HG03442 (cell line): ENCODE data around the gene UBE2QL1.

Source experiments
- ATAC-seq: cut with Tn5 transposase; IDR thresholded peaks from one replicate; pipeline ENCODE4 v1.9.1; 2021; ENCODE audit warnings: mild to moderate bottlenecking, moderate library complexity; ENCODE audit not compliant: unreplicated experiment

The UBE2QL1 gene

DNA sequence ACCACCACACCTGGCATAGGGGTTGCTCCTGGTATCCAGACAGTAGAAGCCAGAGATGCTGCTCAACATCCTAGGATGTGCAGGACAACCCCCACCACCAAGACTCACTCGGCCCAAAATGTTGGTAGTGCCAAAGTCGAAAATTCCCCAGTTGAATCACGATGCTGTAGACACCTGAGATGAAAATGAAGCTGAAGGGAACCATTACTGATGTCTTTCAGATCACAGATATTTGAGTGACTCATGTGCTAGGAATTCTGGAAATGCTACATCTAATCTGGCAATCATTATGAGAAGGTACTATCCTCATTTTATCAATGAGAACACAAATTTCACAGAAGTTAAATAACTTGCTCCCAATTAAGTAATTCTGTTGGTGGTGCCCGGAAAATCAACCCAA, 21.0 kb upstream of the UBE2QL1 start:
- ATAC-seq: no peak

DNA sequence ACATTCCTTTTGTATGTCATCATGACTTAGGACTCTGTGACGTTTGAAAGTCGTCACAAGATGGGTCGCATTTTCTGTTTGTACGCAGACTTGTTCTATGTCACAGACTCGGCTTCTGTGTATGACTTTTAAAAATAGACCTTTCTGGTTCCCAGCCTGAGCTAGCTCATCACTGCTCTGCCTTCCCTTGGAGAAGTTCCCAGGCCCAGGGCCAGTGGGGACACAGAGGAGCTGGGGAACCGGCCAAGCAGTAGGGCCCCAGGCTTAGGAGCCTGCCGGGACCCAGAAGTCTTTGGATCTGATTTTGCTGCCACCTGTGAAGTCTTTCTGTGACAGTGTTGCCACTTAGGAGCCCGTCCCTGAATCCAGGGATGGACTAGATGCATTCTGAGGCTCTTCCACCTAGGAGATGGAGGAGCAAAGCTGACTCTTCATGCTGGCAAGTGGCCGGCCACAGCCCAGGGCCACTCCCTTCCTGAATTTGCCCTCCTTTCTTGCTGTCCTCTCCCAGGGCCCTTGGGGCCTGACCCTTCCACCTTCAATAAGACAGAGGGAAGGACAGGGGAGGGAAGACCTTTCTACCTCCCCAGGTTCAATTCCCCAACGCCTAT, 18.1 kb upstream of the UBE2QL1 start:
- no peak for ATAC-seq

DNA sequence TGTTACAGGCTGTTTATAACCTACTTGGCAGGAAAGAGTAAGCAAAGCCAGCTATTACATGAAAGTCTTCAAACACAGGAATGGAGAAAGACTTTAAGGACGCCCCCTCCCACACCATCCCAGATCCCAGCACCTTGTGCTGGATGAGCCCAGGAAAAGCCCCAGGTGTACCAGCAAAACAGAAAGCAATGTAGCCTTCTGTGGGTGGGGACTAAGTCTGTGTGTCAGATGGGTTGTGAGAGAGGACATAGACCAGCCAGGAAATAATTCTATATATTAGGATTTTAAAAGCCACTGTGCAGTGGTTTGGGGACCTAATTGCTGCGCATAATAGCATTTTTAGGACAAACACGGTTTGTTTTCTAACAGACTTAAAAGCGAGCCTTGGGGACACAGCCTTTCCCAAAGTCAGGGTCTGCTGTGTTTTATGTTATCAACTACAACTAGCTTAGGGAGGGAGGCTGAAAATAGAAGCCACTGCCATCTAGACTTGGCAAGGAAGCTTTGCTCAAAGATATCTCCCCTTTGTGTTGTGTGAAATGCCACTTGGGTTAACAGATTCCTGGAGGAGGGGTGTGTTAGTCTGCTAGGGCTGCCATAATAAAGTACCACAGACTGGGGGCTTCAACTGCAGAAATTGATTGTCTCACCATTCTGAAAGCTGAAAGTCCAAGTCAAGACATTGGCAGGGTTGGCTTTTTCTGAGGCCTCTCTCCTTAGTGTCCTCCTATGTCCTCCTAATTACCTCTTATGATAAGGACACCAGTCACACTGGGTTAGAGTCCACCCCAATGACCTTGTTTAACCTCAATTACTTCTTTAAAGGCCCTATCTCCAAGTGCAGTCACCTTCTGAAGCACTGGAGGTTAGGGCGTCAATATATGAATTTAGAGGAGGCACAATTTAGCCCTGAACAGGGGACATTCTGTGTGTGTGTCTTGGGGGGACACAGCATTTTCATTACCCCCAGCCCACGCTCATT, 17.2 kb upstream of the UBE2QL1 start:
- no peak for ATAC-seq

DNA sequence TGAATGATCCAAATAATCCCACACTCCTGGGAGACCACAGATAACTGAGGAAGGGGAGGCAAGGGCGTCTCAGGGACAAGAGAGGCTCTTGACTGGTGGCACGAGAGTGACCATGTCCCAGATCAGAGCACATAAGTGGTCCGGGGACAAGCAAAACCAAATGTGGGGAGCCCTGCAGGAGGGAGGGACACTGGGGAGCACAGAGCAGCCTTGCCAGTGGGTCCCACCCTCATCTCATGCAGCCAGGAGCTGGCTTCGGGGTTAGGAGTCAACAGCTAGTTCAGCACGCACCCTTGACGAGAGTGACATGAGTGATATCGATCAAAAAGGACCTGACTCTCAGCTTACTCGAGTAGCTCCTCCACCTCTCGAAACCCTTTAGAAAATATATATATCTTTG, 16.5 kb upstream of the UBE2QL1 start:
- ATAC-seq: no peak

DNA sequence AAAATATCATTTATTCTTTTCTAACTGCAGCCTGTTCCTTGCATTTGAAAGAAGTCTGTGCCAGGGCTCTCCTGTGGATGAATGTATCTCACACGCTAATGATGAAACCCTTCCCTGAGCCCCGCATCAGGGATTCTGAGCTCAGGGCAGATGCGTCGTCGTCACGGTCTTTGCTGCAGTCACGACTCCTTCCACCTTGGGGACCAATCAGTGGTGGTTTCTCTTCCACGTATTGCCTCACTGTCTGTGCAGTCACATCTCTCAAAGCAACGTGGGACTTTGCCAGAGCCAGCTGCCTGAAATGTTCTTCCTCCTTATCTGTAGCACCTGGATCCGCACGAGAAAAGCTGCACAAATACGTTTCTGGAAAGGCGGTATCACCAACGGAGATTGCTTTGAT, 13.9 kb upstream of the UBE2QL1 start:
- ATAC-seq: no peak

DNA sequence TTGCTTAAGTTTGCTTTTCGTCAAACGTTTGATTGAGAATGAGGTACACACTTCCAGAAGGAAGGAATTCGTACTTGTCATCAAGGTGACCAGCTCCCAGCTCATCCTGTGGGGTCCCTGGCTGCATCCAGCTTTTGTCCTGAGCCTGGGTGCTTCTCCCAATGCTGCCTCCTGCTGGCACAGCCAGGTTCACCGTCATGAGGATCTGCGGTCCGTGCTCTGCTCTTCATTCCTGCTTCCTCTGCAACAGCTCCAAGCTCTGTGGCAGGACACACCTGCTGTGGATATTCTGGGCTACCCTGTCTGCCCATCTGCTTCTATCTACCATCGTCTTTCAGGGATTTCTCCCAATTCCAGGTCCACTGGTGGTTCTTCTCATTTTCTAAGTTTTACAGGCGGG, 13.3 kb upstream of the UBE2QL1 start:
- no peak for ATAC-seq

DNA sequence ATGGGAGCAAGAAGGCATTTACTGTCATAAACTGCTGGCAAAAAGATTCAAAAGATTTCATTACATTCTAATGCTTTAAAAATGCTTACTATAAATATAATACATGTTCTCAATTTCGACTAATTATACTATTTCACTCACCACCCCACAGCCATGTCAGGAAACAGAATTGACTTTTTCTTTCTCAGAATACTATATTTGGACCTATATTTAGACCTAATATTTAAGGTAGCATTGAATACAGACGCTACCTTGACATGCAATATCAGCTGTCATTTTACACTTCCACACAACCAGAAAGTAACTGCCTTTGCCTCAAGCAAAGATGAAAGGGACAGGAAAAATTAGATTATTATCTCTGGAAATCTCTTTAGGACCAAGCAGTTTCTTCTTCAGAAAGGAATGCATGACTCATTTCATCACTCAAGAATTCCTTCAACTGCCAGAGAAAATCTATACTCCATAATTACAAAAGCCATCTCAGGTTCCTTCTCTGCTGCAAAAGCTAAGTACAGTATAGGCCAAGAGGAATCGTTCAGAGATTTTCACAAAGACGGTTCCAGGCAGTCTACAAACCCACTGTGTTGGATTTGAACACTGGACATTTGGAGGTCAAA, 11.8 kb upstream of the UBE2QL1 start:
- ATAC-seq: no peak

DNA sequence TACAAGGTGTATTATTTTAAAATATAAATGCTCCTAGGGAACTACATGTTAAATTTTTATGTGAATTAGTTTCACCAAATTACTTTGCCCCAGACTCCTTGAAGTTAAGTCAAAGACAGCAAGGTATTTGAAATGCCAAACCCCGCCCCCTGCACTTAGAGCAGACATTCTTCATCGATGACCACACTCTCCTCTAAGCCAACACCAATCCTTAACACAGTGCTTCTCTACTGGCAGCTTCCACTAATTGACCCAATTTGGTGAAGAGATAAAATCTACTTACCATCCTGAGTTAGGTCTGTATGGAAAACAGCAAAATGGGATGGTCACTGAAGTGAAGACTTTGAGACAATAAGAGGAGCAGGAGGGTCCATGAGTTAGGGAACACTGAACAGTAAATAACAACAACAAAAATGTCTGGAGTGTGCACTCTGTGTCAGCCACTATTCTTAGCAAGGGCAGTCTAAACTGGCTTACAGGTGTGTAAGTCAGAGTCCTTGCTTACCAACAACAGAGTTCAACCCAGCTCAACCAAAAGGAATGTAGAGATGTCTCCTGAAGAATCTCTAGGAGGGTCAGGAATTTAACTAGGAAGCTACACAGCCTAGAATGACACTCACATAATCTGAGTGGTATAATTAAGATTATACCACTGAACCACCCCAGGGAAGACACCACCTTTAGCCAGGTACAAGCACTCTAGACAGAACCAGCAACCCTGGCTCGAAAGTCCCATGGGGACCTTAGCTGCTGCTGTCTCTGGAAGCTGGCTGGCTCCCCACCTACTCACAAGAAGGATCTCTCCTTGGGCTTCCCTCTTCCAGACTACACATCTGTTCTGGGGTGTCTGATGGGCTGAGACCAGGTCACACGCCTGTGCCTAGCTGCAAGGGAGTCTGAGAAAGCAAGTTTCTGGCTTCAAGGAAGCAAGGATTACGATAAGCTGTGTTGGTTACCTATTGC, 8.8 kb upstream of the UBE2QL1 start:
- ATAC-seq: no peak

DNA sequence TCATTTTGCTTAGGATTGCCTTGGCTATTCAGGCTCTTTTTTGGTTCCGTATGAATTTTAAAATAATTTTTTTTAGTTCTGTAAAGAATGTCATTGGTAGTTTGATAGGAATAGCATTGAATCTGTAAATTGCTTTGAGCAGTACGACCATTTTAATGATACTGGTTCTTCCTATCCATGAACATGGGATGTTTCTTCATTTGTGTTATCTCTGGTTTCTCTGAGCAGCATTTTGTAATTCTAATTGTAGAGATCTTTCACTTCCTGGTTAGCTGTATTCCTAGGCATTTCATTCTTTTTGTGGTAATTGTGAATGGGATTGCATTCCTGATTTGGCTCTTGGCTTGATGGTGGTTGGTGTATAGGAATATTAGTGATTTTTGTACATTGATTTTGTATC, 6.3 kb upstream of the UBE2QL1 start:
- ATAC-seq: no peak

DNA sequence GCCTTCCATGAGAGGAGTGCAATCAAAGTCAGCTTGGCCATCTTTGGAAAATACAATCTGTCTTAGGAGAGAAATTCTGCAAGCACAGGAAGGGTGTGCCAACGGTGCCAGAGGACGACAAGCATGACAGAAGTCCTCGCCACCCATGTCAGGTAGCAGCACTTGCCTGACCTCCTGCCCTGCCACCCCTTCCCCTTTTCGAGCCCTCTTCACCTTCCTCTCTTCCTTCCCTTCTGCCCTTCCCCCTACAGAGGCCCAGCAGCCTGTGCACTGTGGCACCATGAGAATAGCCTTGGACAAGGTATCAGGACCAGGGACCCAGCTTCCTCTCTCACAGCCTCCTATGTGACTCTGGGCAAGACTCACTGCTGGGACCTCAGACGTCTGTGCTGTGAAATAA, 5.3 kb upstream of the UBE2QL1 start:
- no peak for ATAC-seq

DNA sequence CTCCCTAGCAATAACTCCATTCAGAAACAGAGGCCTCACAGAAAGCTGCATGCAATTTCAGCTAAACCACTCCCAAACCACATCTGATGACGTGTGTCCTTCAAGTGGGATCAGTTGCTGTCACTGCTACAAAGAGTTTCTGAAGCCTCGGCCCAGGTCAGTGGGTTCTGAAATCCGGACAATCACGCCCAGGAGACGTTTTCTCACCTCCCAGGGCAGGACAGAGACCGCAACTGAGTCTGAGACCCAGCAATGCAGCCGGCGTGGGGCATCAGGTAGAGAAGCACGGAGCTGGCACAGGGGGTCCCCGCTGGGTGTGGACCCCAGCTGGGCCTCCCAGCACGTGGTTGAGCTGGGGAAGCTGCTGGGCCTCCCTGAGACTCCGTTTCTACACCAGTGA, 2.6 kb upstream of the UBE2QL1 start:
- ATAC-seq: no peak

DNA sequence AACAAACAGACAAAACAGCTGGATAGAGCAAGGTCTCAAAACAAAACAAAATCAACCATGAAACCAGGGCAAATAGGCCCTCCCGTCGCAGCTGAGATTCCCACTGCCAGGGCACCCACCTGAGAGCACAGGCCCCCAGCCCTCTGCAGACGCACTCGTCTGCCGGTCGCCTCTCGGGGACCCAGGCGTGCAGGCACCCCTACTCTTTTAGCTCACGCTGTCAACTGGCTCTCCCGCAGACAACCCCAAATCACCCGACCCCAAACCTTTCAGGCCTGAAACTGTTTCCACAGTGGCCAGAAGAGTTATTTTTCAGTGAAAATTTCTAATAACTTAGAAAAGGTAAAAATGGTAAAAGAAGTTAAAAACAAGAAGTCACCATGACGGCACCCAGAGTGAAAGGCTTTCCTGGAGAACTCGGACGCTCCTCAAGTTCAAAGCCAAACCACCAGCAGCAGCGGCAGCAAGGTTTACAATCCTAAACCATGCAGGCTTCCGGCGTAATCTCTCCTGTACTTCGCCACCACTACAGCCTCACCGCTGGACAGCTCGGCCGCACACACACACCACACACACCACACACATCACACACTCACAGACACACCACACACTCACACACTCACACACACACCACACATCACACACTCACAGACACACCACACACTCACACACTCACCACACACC, 1.9 kb upstream of the UBE2QL1 start:
- no peak for ATAC-seq

DNA sequence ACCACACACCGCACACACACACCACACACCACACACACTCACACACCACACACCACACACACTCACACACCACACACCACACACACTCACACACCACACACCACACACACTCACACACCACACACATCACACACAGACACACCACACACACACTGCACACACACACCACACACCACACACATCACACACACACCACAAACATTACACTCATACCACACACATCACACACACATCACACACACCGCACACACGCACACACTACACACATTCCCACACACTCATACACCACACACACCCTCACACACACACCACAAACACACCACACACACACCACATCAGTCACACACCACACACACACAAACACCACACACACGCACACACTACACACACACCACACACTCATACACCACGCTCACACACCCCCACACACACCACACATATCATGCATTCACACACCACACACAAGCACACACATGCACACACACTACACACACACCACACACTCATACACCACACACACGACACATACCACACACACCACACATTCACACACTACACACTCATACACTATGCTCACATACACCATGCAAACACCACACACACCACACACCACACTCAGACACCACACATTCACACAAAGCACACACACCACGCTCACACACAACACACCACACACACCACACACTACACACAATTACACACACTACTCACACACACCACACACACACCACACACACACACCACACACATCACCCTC, 1.1 kb upstream of the UBE2QL1 start:
- ATAC-seq: no peak

DNA sequence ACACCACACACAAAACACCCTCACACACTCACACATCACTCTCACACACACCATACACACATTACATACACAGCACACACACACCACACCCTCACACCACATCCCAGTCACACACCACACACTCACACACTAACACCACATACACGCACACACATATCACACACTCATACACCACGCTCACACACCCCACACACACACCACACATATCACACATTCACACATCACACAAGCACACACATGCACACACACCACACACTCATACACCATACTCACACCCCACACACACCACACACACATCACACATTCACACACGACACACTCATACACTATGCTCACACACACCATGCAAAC, 543 bp upstream of the UBE2QL1 start:
- ATAC-seq: no peak

DNA sequence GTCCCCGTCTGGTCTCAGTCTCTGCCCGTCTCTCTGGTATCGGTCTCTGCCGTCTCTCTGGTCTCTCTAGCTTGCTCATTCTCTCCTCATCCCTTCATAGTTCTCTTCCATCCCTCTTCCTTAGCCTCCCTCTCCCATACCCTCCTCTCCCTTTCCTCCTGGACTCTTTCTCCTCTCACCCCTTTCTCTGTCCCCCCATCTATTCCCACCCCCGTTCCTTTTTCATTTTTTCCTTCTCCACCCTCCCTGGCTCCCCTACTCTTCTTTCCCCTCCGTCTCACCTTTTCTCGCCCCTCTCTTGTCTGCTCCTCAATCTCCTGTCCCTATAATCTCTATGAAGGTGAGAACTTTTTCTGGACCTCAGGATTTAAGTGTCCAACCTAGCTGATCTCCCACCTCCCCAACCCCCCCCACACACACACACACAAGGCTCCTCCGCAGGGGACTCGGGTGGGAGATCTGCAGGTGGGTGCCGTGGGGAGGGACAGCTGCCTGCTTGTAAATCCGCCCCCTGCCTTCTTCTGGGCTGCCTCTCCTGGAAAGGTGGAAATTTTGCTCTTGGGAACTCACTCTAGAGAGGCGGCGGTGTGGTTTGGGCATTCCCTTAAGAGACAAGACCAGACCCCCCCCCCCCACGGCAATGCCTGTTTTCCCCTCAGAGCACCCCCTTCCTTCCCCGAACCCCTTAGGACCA, 953 bp downstream of the UBE2QL1 start:
- ATAC-seq: no peak

DNA sequence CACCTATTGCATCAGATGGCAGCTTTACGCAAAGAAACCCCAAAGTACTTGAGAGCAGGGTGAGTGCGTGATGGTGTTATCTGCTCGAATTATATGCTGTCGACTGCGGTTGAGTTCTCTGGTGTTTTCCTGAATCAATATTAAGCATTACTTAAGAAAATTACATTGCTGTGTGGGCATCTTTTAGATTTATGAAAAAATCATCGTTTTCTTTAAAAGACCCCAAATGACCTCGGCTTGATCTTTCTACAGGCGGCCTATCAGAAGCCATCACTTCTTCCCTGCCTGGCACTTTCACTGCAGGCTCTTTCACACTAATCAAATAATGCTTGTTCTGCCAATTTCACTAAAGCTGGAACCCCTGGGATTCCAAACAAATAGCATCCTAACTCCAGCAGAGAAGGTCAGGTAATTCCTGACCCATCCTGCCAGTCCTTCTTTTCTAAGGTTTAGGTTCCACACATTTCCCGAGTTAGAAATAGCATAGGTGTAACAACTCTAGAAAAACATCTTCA, 1.7 kb downstream of the UBE2QL1 start:
- ATAC-seq: no peak

DNA sequence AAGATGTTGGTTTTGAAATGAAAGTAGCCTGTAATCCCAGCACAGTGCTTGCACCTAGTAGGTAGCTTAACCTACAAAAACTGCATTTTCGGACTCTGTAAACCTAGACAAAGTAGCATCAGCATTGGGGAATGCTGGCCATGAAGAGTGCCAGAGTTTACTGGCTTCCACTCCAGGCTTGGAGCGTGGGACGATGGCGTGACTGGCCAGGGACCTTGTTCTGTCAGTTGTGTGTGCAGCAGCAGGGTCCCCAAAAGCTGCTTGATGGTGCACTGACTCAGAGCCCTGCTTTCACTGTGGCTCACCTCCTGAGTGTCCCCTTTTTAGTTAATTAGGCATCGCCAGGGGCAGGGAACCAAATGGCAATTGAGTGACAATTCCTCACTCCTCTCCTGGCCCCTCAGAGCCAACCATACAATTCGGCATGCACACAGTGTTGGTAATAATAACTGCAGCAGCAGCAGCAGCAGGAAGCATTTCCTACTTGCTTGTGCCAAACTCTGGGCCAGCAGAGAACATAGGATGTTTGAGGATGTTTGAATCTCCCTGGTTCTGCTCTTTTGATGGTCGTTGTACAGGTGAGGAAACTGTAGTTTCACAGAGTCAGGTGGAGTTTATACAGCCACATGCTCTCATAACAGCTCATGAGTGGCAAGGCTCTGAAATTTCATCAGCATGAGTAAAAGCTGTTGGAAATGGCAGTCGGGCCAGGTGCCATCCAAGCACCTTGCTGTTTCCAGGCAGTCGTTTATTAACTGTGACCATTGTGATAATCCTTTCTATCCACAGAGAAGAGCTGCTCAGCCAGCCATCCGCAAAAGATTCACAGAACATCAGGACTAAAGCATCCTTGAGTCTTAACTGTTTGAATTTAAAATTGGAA, 4.2 kb downstream of the UBE2QL1 start:
- no peak for ATAC-seq
